ENCODE data around the gene RABGAP1L.
"Not testable (repeated sequence)": the region's sequence is repeated elsewhere in the genome, so short reads cannot be mapped to it uniquely, and the experiment has no call there.

Gene RABGAP1L

GRCh38 chr1:174314433-174314832 is 155.1 kb downstream of the RABGAP1L start:
- no peak for DNase-seq

DNA sequence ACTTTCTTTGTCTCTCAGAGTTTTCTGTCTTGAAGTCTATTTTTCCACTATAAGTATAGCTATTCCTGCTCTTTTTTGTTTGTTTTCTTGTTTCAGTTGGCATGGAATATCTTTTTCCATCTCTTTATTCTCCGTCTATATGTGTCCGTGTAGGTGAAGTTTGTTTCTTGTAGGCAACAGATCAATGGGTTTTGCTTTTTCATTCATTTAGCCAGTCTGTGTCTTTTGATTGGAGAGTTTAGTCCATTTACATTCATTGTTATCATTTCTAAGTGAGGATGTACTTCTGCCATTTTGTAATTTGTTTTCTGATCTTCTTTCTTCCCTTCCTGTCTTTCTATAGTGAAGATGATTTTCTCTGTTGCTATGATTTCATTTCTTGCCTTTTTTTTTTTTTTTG is 155.9 kb downstream of the RABGAP1L start:
- no peak for DNase-seq

DNA sequence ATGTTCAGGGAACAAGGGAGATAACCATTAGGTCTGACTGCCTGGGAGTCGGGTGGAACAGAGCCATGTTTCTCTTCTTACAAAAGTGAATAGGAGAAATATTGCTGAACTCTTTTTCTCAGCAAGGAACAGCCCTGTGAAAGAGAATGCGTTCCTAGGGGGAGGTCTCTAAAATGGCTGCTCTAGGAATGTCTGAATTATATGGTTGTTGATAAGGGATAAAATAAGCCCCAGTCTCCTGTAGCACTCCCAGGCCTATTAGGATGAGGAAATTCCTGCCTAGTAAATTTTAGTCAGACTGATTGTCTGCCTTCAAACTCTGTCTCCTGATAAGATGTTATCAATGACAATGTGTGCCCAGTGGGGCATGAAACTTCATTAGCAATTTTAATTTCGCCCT is 161.6 kb downstream of the RABGAP1L start:
- DNase-seq: not testable (repeated sequence)

GRCh38 chr1:174322202-174322862 is 163.0 kb downstream of the RABGAP1L start:
- no peak for DNase-seq

DNA sequence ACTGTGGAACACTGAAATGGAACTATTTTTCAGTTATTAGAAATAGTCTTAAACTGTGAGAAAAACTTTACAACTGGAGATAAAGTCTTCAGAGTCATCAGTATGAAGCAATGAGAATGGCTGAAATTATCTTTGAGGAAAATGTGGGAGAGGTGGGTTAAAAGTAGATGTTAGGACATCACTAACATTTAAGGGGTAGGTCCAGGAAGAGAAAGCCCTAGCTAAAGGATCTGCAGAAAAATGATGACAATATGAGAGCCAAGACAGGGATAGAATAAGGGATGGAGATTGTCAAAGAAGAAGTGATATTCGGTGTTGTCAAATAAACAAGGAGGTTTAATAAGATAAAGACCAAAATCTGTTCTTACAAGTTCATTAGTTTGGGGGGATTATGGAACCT is 165.2 kb downstream of the RABGAP1L start:
- no peak for DNase-seq

GRCh38 chr1:174324939-174325338 is 165.6 kb downstream of the RABGAP1L start:
- DNase-seq: no peak

DNA sequence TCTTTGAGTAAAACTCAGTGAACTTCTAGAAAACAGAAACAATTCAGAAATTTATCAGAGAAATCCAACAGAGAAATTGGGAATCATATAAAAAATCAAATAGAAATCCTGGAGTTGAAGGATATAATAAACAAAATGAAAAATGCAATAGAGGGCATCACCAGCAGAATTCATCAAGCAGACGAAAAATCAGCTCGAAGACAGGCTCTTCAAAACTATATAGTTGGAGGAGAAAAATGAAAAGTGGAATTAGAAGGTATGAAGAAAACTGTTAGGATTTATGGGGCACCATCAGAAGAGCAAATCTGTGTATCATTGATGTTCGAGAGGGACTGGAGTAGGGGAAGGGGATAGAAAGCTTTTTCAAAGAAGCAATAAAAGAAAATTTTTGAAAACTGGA is 167.0 kb downstream of the RABGAP1L start:
- no peak for DNase-seq

DNA sequence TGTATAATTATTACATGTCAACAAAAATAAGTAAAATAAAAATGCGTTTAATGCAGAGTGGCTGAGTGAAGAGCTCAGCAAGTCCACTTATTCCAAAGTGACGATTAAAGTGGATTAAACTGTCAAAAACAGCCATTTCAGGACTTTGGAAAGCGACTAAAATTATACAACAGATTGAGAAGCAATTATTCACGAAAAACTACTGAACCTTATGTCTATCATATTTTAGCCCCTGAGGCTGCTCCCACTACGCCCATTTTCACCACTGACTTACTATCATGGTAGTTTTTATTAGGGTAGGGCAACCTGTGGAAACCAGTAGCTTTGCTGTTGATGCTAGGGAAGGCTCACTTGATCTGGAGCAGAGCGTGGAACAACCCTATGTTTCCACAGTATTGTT is 174.1 kb downstream of the RABGAP1L start:
- no peak for DNase-seq

DNA sequence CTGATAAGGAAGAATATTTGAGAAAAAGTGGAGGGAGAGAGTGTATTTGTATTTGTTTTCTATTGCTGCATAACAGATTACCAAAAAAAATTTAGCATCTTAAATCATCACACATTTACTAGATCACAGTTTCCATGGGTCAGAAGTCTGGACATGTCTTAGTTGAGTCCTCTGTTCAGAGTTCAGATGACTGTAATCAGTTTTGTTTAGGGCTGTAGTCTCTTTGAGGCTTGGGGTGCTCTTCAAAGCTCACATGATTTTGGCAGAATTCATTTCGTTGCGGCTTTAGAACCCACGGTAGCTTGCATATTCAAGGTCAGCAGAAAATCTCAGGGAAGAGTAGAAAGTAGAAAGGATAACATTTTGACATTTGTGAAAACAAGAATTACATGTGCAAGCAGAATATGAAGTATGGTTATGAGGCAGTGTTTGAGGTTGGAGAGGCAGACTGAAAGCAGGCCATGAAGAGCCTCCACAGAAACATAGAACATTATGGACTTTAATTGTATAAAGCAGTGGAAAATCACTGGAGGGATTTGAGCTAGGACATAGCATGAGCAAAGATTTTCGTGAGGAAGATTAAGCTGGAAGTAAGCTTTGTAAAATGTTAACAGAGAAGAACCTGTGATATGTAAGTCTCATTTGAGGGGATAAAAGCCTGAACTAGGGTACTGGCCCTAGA is 177.8 kb downstream of the RABGAP1L start:
- no peak for DNase-seq

- DNase-seq: not testable (repeated sequence)
Observed at GRCh38 chr1:174340404-174340803, 181.1 kb downstream of the RABGAP1L start.

GRCh38 chr1:174344162-174344561 is 184.8 kb downstream of the RABGAP1L start:
- no peak for DNase-seq

DNA sequence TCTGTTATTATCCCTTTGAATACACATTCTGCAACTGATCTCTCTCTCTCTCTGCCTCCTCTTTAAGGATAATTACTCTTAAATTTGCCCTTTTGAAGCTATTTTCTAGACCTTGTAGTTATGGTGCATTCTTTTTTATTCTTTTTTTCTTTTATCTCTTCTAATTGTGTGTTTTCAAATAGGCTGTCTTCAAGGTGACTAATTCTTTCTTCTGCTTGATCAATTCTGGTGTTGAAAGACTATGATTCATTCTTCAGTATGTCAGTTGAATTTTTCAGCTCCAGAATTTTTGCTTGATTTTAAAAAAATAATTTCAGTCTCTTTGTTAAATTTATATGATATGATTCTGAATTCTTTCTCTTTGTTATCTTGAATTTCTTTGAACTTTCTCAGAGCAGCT is 192.8 kb downstream of the RABGAP1L start:
- DNase-seq: no peak

DNA sequence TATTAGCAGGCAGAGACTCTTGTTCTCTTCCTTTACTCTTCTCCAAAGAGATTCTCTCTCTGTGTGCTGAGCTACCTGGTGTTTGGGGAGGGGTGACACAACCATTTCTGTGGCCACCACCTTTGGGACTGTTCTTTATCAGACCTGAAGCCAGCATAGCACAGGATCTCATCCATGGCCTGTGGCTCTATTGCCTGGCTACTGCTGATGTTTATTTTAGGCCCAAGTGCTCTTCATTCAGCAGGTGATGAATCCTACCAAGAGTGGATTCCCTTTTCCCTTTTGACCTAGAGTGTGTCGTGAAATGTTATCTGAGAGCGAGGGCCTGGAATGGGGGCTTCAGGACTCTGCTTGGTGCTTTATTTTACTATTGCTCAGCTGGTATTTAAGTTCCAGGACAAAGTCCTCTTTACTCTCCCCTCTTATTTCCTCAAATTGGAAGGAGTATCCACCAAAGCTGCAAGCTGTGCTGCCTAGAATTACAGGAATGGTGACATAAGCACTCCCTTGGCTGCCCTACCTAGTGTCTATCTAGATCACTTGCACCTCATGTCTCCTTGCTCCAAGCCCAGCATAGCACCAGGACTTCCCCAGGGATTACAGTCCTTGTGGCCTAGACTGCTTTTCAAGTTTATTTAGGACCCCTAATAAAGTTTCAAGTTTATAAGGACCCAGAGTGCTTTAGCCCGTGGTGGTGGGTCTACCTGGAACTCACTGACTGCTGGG is 193.7 kb downstream of the RABGAP1L start:
- no peak for DNase-seq

DNA sequence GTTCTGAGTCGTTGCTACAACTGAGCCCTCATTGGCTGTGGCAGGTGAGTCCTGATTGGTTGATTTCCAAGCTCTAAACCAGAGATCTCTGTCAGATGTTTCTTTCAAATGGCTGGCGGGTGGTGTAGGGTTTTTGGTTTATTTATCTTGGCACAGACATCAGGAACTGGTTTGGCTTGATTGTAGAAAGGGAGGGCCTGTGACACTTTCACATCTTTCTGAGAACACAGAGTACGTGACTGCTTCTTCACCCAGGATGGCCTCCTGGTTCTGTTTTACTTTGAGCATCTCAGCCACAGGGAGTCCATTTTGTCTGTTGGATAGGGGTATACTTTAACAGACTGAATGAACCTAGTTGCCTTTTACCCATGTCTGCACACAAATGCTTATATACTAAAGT is 199.0 kb downstream of the RABGAP1L start:
- DNase-seq: no peak

DNA sequence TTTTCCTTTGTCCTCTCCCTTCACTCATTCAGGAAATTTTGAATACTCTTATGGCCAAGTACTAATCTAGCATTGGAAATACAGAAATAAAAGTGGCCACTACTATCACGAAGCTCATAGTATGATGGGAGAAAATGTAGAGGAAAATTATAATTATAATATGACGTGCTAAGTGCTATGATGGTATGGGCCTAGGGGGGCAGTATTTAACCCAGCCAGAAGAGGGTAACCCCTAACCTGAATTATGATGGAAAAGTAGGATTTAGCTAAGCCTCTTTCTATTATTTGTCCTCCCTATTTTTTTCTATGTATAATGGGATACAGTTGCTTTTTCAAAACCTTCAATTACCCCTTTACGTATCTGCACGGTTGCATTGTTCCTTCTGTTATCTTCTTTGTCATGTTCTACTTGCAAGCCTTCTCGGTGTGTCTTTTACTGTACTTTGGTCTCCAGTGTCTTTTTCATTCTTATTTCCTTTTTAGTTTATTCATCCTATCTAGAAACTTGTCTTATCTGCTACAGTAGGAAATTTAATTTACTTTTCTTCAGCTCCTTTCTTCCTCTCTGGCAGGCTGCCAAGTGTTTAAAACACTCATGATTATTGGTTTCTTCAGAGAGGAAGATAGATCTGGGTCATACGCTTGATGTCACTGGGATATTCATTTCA is 199.6 kb downstream of the RABGAP1L start:
- no peak for DNase-seq

- no peak for DNase-seq
Observed at GRCh38 chr1:174359454-174359805, 200.1 kb downstream of the RABGAP1L start.

GRCh38 chr1:174364996-174365736 is 205.8 kb downstream of the RABGAP1L start:
- DNase-seq: no peak

- DNase-seq: no peak
Observed at GRCh38 chr1:174366946-174367345, 207.6 kb downstream of the RABGAP1L start.

GRCh38 chr1:174367892-174368291 is 208.6 kb downstream of the RABGAP1L start:
- no peak for DNase-seq

GRCh38 chr1:174376030-174376429 is 216.7 kb downstream of the RABGAP1L start:
- DNase-seq: no peak

DNA sequence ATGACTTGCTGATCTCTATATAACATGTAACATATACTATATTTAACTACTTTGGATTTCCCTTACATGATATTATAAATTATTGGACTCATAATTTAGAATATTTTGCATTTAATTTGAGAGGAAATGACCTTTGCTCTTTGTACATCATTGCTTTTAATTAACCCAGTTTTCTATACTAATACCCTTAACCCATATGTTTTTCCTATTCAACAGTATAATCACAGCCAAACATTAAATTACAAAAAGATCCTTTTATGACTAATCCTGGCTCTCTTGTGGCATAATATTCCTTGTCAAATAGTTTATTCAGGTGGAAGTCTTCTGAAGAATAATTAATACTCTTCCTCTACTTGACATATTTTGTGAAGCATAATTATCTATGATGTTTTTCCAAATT is 232.4 kb downstream of the RABGAP1L start:
- no peak for DNase-seq

DNA sequence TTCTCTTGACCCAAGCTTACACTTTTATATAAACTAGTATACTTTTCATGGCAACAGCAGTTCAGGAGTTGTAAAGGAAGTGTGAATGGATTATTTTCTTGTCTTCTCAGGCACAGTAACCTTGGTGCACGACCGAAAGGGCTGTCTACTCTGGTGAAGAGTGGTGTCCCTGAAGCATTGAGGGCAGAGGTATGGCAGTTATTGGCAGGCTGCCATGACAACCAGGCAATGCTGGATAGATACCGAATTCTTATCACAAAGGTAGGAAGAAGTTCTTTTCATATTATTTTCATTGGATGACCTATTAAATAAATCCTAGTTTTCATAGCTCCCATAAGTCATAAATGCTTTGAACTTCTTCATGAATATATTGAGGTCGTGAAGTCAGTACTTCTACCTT is 234.6 kb downstream of the RABGAP1L start:
- no peak for DNase-seq

- no peak for DNase-seq
Observed at GRCh38 chr1:174397261-174397660, 237.9 kb downstream of the RABGAP1L start.

Measured in NK-92 treated with Interleukin-12 subunit alpha and Interleukin-12 subunit beta, amount 100 ng/mL, for 24 hours (cell line).